GM23248 (cell line): Measurements from ENCODE around the gene AGBL3.

Source experiments
- EZH2 ChIP-seq: fragments of 200-600 bp; sonication (generic); IDR thresholded peaks from 2 replicates; pipeline ENCODE4 v1.6.1; 2018; ENCODE audit warnings: antibody characterized with exemption, mild to moderate bottlenecking; ENCODE audit not compliant: insufficient read depth, poor library complexity, severe bottlenecking
- EZH2phosphoT487 ChIP-seq: fragments of 200-600 bp; sonication (generic); IDR thresholded peaks from 2 replicates; pipeline ENCODE4 v1.6.1; 2018; ENCODE audit warnings: antibody characterized with exemption, moderate library complexity, mild to moderate bottlenecking, low read depth; ENCODE audit not compliant: insufficient read depth

DNA sequence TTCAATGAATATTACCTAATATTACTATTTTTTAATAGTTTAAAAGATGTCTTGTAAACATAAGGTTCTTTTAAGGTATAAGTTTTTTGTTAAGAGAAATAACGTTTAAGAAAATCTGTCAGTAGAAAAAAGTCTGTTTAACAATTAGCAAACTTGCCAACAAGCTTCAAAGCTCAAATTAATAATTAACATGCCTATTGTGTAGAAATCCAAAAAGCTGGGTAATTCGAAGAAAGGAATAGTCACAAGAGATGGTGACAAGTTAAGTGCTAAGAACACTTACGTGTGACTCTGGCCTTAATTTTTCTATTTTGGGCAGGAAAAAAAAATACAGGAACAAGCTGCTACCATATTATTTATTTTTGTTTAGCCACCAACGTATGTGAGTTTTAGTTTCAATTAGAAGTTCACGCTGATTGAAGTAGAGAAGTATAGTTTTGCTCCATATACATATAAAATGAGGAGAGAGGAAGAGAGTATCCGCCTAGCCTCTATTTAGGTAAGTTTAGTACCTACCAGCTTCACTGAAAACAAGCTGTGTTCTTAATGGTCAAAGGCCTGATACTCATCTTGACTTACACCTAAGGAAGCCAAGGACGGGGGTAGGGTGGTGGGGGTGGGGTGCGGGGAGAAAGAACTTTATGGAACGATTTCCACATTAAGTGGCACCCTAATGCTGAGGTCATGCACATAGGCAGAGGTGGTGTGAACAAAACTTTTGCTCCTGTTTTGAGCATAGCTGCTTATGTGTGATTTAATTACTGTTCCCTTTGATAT lies 43.4 kb upstream of the AGBL3 start:
- TF ChIP-seq EZH2, result no peak
- no peak for TF ChIP-seq EZH2phosphoT487
